Measurements from ENCODE around the gene HRC.

DNA sequence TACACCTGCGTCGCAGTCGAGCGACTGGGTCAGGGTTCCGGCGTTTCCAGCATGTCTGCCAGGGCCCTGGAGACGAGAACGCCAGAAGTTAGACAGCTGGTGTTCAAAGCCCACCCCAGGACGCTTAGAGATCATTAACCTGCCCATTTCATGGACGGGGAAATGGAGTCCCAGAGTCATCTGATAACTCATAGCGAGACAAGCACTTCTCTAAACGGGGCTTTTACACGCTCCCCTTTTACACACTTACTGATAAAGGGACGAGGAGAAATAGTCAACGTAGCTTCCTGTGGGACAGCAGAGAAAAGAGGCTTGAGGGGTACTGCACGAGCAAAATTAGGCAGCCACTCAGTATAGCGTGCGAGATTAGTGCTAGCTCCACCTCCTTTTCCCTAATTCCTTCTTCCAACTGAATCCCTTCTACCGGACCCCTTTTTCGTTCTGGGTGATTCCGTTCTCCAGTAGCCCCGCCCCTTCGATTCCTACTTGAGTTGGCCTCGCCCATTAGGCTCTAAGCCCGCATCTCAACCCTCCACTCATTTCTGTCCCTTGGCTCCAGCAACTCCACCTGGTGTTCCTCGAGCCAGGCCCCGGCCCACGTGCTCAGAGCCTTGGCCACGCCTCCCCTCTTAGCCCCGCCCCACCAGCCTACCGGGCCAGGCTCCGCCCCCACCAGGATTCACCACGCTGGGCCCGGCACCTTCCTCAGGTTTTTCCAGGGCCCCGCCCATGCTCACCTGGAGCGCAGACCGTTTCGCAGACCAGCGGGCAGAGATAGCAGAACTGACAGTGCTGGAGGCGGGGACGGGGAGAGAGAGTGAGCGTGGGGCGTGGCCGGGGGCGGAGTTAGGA lies 3.7 kb downstream of the HRC start:
- TF ChIP-seq POLR2A (IDR thresholded peaks at IDR 0.05) (no peak), CTCF (IDR thresholded peaks at IDR 0.05) (no peak)
